NB4 (cell line): ENCODE data around the gene HKDC1.

Source experiments
- DNase-seq: peaks from one replicate; pipeline ENCODE4 v3.0.0; 2010; ENCODE audit warnings: low read depth
- H3K4me3 ChIP-seq: one replicate; pipeline ENCODE4 v1.5.1; 2011; ENCODE audit warnings: mild to moderate bottlenecking, low read depth, low read length, moderate library complexity
- MYC ChIP-seq: IDR thresholded peaks from 2 replicates; pipeline ENCODE4 v1.6.1; 2011; ENCODE audit warnings: low read depth, low read length
- POLR2A ChIP-seq: IDR thresholded peaks from 2 replicates; pipeline ENCODE4 v1.6.1; 2011; ENCODE audit warnings: mild to moderate bottlenecking; ENCODE audit not compliant: insufficient read length; ENCODE audit errors: extremely low read depth
- TF ChIP-seq, protein P1 (sequence below): IDR thresholded peaks from 2 replicates; pipeline ENCODE4 v1.6.1; 2011; ENCODE audit warnings: low read depth, low read length
- TF ChIP-seq, protein P2 (sequence below): IDR thresholded peaks from one replicate; pipeline ENCODE4 v1.5.1; 2012; ENCODE audit warnings: low read depth, low read length

Gene HKDC1

DNA sequence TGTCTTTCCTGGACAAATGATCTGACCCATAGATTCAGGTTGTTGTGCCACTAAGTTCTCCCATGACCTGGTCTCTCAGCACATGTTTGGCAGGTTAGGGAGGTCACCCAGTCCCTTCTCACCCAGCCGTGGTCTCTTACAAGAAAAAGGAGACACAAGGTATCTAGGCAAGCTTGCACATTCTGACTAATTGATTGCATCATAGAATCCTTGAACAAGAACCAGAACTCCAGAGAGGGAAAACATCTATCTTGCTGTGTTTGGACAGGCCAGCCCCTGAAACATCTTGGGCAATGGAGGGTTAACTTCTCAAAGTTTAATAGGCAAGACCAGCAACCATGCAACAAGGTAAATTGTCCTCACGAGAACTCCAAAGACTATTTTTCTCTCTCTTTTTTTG is 49.6 kb downstream of the HKDC1 start:
- TF ChIP-seq, protein P1, sequence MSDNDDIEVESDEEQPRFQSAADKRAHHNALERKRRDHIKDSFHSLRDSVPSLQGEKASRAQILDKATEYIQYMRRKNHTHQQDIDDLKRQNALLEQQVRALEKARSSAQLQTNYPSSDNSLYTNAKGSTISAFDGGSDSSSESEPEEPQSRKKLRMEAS: no peak
- no peak for TF ChIP-seq MYC
- TF ChIP-seq, protein P2, sequence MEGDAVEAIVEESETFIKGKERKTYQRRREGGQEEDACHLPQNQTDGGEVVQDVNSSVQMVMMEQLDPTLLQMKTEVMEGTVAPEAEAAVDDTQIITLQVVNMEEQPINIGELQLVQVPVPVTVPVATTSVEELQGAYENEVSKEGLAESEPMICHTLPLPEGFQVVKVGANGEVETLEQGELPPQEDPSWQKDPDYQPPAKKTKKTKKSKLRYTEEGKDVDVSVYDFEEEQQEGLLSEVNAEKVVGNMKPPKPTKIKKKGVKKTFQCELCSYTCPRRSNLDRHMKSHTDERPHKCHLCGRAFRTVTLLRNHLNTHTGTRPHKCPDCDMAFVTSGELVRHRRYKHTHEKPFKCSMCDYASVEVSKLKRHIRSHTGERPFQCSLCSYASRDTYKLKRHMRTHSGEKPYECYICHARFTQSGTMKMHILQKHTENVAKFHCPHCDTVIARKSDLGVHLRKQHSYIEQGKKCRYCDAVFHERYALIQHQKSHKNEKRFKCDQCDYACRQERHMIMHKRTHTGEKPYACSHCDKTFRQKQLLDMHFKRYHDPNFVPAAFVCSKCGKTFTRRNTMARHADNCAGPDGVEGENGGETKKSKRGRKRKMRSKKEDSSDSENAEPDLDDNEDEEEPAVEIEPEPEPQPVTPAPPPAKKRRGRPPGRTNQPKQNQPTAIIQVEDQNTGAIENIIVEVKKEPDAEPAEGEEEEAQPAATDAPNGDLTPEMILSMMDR: no peak
- TF ChIP-seq POLR2A: no peak
- no peak for DNase-seq
- H3K4me3 ChIP-seq: no peak overlapping the region

DNA sequence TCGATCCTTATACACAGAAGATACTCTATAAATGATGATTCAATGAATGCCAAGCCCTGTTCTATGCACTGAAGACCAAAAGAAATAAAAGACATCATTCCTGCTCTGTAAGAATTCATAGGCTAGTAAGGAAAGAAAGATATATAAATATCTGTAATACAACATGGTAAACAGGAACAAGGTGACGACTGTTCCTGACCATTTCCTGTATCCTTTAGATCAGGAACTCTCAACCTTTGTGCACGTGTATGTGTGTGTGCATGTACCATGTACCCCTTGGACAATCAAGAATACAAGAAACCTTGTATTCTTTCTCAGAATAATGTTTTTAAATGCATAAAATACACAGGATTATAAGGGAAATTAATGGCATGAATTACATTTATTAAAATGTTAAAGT is 50.9 kb downstream of the HKDC1 start:
- TF ChIP-seq MYC (no peak), POLR2A (no peak)
- TF ChIP-seq, protein P1: no peak
- TF ChIP-seq, protein P2: no peak
- no peak overlapping the region for H3K4me3 ChIP-seq
- DNase-seq: no peak

DNA sequence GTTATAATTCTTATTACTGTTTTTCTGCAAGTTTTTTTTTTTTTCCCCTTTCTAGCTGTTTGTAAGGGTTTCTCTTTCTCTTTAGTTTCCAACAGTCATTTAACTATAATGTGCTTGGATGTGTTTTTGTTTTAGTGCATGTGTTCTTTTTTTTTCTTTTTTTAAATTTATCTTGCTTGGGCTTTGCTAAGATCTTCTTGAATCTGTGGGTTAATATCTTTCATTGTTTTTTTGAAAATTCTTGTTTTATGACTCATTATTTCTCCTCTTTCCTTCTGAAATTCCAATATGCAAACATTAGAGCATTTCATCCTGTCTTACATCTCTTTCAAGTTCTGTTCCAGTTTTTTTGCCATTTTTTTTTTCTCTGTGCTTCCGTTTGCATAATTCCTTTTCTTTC is 52.5 kb downstream of the HKDC1 start:
- no peak overlapping the region for H3K4me3 ChIP-seq
- DNase-seq: no peak
- TF ChIP-seq POLR2A (no peak), MYC (no peak)
- TF ChIP-seq, protein P2: no peak
- TF ChIP-seq, protein P1: no peak

DNA sequence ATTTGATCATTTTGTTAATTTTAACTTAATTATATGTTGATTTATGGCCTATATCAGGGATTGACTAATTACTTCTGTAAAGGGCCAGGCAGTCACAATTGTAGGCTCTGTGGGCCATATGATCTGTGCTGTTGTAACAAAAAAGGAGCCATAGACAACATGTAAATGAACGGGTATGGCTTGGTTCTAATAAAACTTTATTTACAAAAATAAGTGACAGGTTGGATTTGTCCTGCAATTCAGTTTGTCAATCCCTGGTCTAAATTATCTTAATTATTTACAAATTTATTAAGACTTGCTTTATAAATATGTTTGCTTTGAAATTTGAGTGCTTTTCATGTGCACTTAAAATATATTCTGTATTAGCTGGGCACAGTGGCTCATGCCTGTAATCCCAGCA is 55.3 kb downstream of the HKDC1 start:
- TF ChIP-seq MYC: no peak
- TF ChIP-seq, protein P1: no peak
- TF ChIP-seq, protein P2: no peak
- no peak for TF ChIP-seq POLR2A
- no peak overlapping the region for H3K4me3 ChIP-seq
- DNase-seq: no peak

DNA sequence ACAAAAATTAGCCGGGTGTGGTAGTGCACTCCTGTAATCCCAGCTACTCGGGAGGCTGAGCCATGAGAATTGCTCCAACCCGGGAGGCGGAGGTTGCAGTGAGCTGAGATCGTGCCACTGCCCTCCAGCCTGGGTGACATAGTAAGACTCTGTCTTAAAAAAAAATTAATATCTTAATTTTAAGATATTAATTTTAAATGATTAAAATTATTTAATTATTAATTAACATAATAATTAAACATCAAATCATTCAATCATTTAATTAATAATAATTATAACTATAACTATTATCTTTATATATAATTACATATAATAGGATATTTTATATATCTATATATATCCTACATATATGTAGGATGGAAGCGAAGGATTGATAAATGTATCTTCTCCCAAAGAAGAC is 56.4 kb downstream of the HKDC1 start:
- TF ChIP-seq MYC (no peak), POLR2A (no peak)
- TF ChIP-seq, protein P1: no peak
- TF ChIP-seq, protein P2: no peak
- no peak overlapping the region for H3K4me3 ChIP-seq
- DNase-seq: no peak

DNA sequence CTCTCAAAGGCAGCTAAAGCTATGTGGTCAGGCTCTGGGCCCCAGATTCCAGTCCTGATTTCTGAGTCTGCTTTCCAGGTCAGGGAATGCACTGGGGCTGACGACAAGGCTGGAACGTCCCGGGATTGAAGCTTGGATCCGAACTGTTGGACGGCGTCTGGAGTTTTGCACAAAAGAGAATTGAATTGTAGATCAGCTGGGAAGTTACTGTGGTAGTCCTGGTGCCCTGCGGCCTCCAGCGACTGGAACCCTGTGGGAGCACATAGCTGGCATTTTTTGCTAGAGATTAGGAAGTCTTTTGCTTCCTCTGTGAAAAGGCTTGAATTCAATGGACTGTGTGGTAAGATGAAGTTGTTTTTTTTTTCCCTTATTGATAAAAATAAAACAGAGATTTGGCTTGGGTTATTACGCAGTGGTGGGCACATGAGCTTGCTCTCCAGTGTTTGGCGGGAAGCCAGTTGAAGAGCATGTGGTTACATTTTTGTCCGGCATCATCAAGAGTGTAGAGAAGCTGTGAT is 58.4 kb downstream of the HKDC1 start, which contains the start of gene HK1:
Gene HK1 (plus strand): TSS at position 51 of the 518 bp plus-strand sequence.
- H3K4me3 ChIP-seq: no peak within 1 kb of the TSS
- TF ChIP-seq MYC: no peak
- TF ChIP-seq, protein P2: no peak
- TF ChIP-seq POLR2A: no peak
- TF ChIP-seq, protein P1: no peak
- DNase-seq: no peak
